Suprapubic skin (tissue), 4 donors: Measurements from ENCODE around the gene THNSL1. TPM values are rescaled to one million over a fixed set of nuclear protein-coding genes. Genes with fewer than 3 reads are reported as not detected.

Experiments
- DNase-seq, 2 donors: peaks; one replicate each; pipeline ENCODE4 v3.0.0-alpha.2; 2019; ENCODE audit warnings: low spot score in 2 of 2
- H3K27ac ChIP-seq: fragments of 200-600 bp; sonication (generic); one replicate; pipeline ENCODE4 v1.5.1; 2019
- H3K27me3 ChIP-seq: fragments of 200-600 bp; sonication (generic); one replicate; pipeline ENCODE4 v1.5.1; 2019
- H3K36me3 ChIP-seq: fragments of 200-600 bp; sonication (generic); one replicate; pipeline ENCODE4 v1.5.1; 2019
- H3K4me1 ChIP-seq: fragments of 200-600 bp; sonication (generic); one replicate; pipeline ENCODE4 v1.5.1; 2019
- H3K4me3 ChIP-seq: fragments of 200-600 bp; sonication (generic); one replicate; pipeline ENCODE4 v1.5.1; 2019; ENCODE audit warnings: mild to moderate bottlenecking
- H3K9me3 ChIP-seq: fragments of 200-600 bp; sonication (generic); one replicate; pipeline ENCODE4 v1.5.1; 2019
- EP300 ChIP-seq: sonication (generic); formaldehyde crosslinking; IDR thresholded peaks from one replicate; pipeline ENCODE4 v1.6.1; 2017; ENCODE audit warnings: antibody characterized with exemption
- POLR2A ChIP-seq, 2 donors: fragments of 450-650 bp; IDR thresholded peaks; one replicate each; pipeline ENCODE4 v1.6.1; 2017; ENCODE audit warnings: antibody characterized with exemption in 2 of 2, mild to moderate bottlenecking in 2 of 2, moderate library complexity in 2 of 2
- POLR2AphosphoS5 ChIP-seq, 3 donors: sonication (generic); formaldehyde crosslinking; IDR thresholded peaks; one replicate each; pipeline ENCODE4 v1.6.1; 2017; ENCODE audit warnings: antibody characterized with exemption in 3 of 3
- WGBS: methylation state at CpG from one replicate; pipeline ENCODE4 v1.1.5; 2018; 5-methylcytosine and 5-hydroxymethylcytosine counted together
- total RNA-seq, 4 donors: library from RNA; depleted of rRNA; stranded (reverse); fragments of >200 nt; gene quantifications; one replicate each; pipeline ENCODE4 v1.1.0, GENCODE V29; 2016
- TF ChIP-seq, protein P1 (sequence below), 2 donors: fragments of 200-600 bp in 1 of 2; fragments of 450-650 bp in 1 of 2; sonication (generic) in 1 of 2; IDR thresholded peaks; one replicate each; pipeline ENCODE4 v1.5.1; 2016 to 2019; ENCODE audit warnings: antibody characterized with exemption in 2 of 2, mild to moderate bottlenecking in 1 of 2, moderate library complexity in 1 of 2

The THNSL1 gene
- total RNA-seq, 4 donors from 2014 or later: 1.1 to 2.2 (median 2.0) TPM

DNA sequence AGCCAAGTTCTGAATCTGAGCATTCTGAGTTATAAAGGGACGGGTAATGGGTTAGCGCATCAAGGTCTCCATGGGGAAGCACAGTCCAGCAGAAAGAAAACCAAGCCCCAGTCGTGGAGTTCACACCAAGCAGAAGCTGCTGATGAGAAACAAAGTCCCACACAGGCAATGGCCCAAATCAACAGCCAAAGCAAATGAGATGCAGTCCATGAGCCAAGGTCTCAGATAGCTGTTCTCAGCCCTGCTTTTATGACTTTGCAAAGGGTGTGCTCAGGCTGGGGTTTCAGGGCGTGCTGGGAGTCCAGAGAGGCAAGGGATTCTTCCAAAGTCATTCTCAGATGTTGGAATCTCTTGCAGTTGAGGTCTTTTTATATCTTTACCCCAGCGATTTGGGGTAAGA, 32.0 kb downstream of the THNSL1 start:
- no peaks in the 10 kb centered on the region for H3K27me3 ChIP-seq
- H3K4me1 ChIP-seq: peaks cover 16% of the 10 kb centered on the region
- no peak overlapping the region for H3K4me3 ChIP-seq
- TF ChIP-seq EP300 (no peak), POLR2A (IDR thresholded peaks at IDR 0.05) (no peak), POLR2AphosphoS5 (IDR thresholded peaks at IDR 0.05) (no peak)
- TF ChIP-seq, protein P1, sequence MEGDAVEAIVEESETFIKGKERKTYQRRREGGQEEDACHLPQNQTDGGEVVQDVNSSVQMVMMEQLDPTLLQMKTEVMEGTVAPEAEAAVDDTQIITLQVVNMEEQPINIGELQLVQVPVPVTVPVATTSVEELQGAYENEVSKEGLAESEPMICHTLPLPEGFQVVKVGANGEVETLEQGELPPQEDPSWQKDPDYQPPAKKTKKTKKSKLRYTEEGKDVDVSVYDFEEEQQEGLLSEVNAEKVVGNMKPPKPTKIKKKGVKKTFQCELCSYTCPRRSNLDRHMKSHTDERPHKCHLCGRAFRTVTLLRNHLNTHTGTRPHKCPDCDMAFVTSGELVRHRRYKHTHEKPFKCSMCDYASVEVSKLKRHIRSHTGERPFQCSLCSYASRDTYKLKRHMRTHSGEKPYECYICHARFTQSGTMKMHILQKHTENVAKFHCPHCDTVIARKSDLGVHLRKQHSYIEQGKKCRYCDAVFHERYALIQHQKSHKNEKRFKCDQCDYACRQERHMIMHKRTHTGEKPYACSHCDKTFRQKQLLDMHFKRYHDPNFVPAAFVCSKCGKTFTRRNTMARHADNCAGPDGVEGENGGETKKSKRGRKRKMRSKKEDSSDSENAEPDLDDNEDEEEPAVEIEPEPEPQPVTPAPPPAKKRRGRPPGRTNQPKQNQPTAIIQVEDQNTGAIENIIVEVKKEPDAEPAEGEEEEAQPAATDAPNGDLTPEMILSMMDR (IDR thresholded peaks at IDR 0.05): no peak
- no peaks in the 10 kb centered on the region for H3K36me3 ChIP-seq
- no peak for DNase-seq
- WGBS: 55% methylated on average over 5 of the region's 5 CpGs
- H3K9me3 ChIP-seq: no peaks in the 10 kb centered on the region
- no peak overlapping the region for H3K27ac ChIP-seq

GRCh38 chr10:25049966-25050365, 33.6 kb downstream of the THNSL1 start:
- no peak overlapping the region for H3K27ac ChIP-seq
- TF ChIP-seq POLR2A (IDR thresholded peaks at IDR 0.05) (no peak), EP300 (no peak), POLR2AphosphoS5 (IDR thresholded peaks at IDR 0.05) (no peak)
- TF ChIP-seq, protein P1 (IDR thresholded peaks at IDR 0.05): no peak
- no peaks in the 10 kb centered on the region for H3K36me3 ChIP-seq
- H3K9me3 ChIP-seq: no peaks in the 10 kb centered on the region
- peaks cover 16% of the 10 kb centered on the region for H3K4me1 ChIP-seq
- no peaks in the 10 kb centered on the region for H3K27me3 ChIP-seq
- DNase-seq: no peak
- no peak overlapping the region for H3K4me3 ChIP-seq
- WGBS: 91% methylated on average over 2 of the region's 2 CpGs

GRCh38 chr10:25050402-25050801, 34.0 kb downstream of the THNSL1 start:
- Histone ChIP-seq H3K27ac (no peak overlapping the region), H3K36me3 (no peaks in the 10 kb centered on the region), H3K4me3 (no peak overlapping the region), H3K9me3 (no peaks in the 10 kb centered on the region), H3K4me1 (peaks cover 16% of the 10 kb centered on the region), H3K27me3 (no peaks in the 10 kb centered on the region)
- WGBS: 87% methylated on average over 9 of the region's 9 CpGs
- no peak for DNase-seq
- TF ChIP-seq POLR2A (IDR thresholded peaks at IDR 0.05) (no peak), POLR2AphosphoS5 (IDR thresholded peaks at IDR 0.05) (no peak), EP300 (no peak)
- TF ChIP-seq, protein P1 (IDR thresholded peaks at IDR 0.05): no peak

GRCh38 chr10:25052012-25052411, 35.6 kb downstream of the THNSL1 start:
- WGBS: 98% methylated on average over 1 of the region's 1 CpG
- Histone ChIP-seq H3K27ac (no peak overlapping the region), H3K9me3 (no peaks in the 10 kb centered on the region), H3K36me3 (no peaks in the 10 kb centered on the region), H3K27me3 (no peaks in the 10 kb centered on the region), H3K4me3 (no peak overlapping the region), H3K4me1 (peaks cover 15% of the 10 kb centered on the region)
- DNase-seq: no peak
- no peak for TF ChIP-seq POLR2AphosphoS5 (IDR thresholded peaks at IDR 0.05)

- TF ChIP-seq POLR2AphosphoS5 (IDR thresholded peaks at IDR 0.05) (no peak), POLR2A (IDR thresholded peaks at IDR 0.05) (no peak), EP300 (no peak)
- TF ChIP-seq, protein P1 (IDR thresholded peaks at IDR 0.05): no peak
- H3K9me3 ChIP-seq: no peaks in the 10 kb centered on the region
- no peak overlapping the region for H3K4me3 ChIP-seq
- no peak overlapping the region for H3K27ac ChIP-seq
- 82% methylated on average over 3 of the region's 3 CpGs for WGBS
- H3K4me1 ChIP-seq: peaks cover 10% of the 10 kb centered on the region
- H3K27me3 ChIP-seq: no peaks in the 10 kb centered on the region
- DNase-seq: no peak
- no peaks in the 10 kb centered on the region for H3K36me3 ChIP-seq
Observed at GRCh38 chr10:25056726-25057125, 40.3 kb downstream of the THNSL1 start.

- no peak for TF ChIP-seq POLR2A (IDR thresholded peaks at IDR 0.05)
- no peak for TF ChIP-seq EP300
- Histone ChIP-seq H3K27me3 (no peaks in the 10 kb centered on the region), H3K27ac (no peak overlapping the region), H3K36me3 (no peaks in the 10 kb centered on the region), H3K4me1 (peaks cover 12% of the 10 kb centered on the region), H3K4me3 (no peak overlapping the region), H3K9me3 (no peaks in the 10 kb centered on the region)
- WGBS: 76% methylated on average over 4 of the region's 4 CpGs
- DNase-seq: no peak
Observed at GRCh38 chr10:25057886-25058285, 41.5 kb downstream of the THNSL1 start.
